CD8-positive, alpha-beta memory T cell (primary cell): ENCODE measurements around the gene UBA1. TPM values are rescaled to one million over a fixed set of nuclear protein-coding genes. Genes with fewer than 3 reads are reported as not detected.

Source experiments
- CTCF ChIA-PET: fragments of 350-600 bp; sonication (Branson Sonifier 250); formaldehyde crosslinking; loops from one replicate; lab custom pipeline; 2021; ENCODE audit warnings: antibody characterized with exemption; lab: Charles Lee
- POLR2A ChIA-PET: fragments of 350-600 bp; sonication (Branson Sonifier 250); formaldehyde crosslinking; loops from one replicate; lab custom pipeline; 2021; ENCODE audit warnings: antibody characterized with exemption; lab: Charles Lee
- DNase-seq, 5 donors: peaks; one replicate each; pipeline versions ENCODE4 v3.0.0 to v3.0.0-alpha.2; 2020 to 2022; ENCODE audit warnings: mixed read lengths in 1 of 5
- H3K27ac ChIP-seq: one replicate; pipeline ENCODE4 v1.7.0; 2013; ENCODE audit warnings: low read depth, mild to moderate bottlenecking, low read length, moderate library complexity
- H3K27me3 ChIP-seq: 2 replicates; pipeline ENCODE4 v1.7.0; 2013; ENCODE audit warnings: low read length, mild to moderate bottlenecking; ENCODE audit not compliant: insufficient read depth, poor library complexity, severe bottlenecking
- H3K36me3 ChIP-seq: 2 replicates; pipeline ENCODE4 v1.7.0; 2013; ENCODE audit warnings: mild to moderate bottlenecking, low read length, moderate library complexity; ENCODE audit not compliant: insufficient read depth
- H3K4me1 ChIP-seq: 2 replicates; pipeline ENCODE4 v1.7.0; 2013; ENCODE audit warnings: mild to moderate bottlenecking, low read length, moderate library complexity; ENCODE audit not compliant: insufficient read depth
- H3K4me3 ChIP-seq: 2 replicates; pipeline ENCODE4 v1.7.0; 2013; ENCODE audit warnings: mild to moderate bottlenecking, low read length
- H3K9me3 ChIP-seq: 2 replicates; pipeline ENCODE4 v1.7.0; 2013; ENCODE audit warnings: mild to moderate bottlenecking, low read length
- H3K27ac Mint-ChIP-seq, 8 donors: one replicate each; pipeline ENCODE4 v1.8.0; 2020 to 2021; ENCODE audit warnings: mixed read lengths in 8 of 8, mild to moderate bottlenecking in 6 of 8, inconsistent platforms in 3 of 8, moderate library complexity in 3 of 8
- H3K27me3 Mint-ChIP-seq, 2 donors: one replicate each; pipeline ENCODE4 v1.8.0; 2020 to 2021; ENCODE audit warnings: mixed read lengths in 2 of 2, mild to moderate bottlenecking in 1 of 2, moderate library complexity in 1 of 2
- H3K36me3 Mint-ChIP-seq, 3 donors: one replicate each; pipeline ENCODE4 v1.8.0; 2020 to 2021; ENCODE audit warnings: mixed read lengths in 3 of 3, inconsistent platforms in 1 of 3, mild to moderate bottlenecking in 1 of 3
- H3K4me1 Mint-ChIP-seq, 3 donors: one replicate each; pipeline ENCODE4 v1.8.0; 2020 to 2021; ENCODE audit warnings: mixed read lengths in 3 of 3, inconsistent platforms in 1 of 3, mild to moderate bottlenecking in 1 of 3
- H3K4me3 Mint-ChIP-seq, 7 donors: one replicate each; pipeline ENCODE4 v1.8.0; 2020 to 2021; ENCODE audit warnings: mixed read lengths in 7 of 7, mild to moderate bottlenecking in 6 of 7, moderate library complexity in 4 of 7, inconsistent platforms in 2 of 7
- H3K9me3 Mint-ChIP-seq, 5 donors: one replicate each; pipeline ENCODE4 v1.8.0; 2020 to 2022; ENCODE audit warnings: mixed read lengths in 5 of 5, mild to moderate bottlenecking in 3 of 5, moderate library complexity in 2 of 5, inconsistent platforms in 1 of 5
- polyA plus RNA-seq: library from polyadenylated mRNA; unstranded; fragments of 300-500 nt; fragmentation: Illumina TruSeq; gene quantifications from one replicate; pipeline ENCODE4 v1.2.3, GENCODE V29; 2021
- total RNA-seq, 2 experiments: library from RNA; stranded (reverse); gene quantifications; one replicate each; pipeline ENCODE4 v1.2.3, GENCODE V29; 2021

The UBA1 gene
- total and polyA plus RNA-seq, 3 experiments from 2014 or later: 178 to 234 (median 225) TPM

DNA sequence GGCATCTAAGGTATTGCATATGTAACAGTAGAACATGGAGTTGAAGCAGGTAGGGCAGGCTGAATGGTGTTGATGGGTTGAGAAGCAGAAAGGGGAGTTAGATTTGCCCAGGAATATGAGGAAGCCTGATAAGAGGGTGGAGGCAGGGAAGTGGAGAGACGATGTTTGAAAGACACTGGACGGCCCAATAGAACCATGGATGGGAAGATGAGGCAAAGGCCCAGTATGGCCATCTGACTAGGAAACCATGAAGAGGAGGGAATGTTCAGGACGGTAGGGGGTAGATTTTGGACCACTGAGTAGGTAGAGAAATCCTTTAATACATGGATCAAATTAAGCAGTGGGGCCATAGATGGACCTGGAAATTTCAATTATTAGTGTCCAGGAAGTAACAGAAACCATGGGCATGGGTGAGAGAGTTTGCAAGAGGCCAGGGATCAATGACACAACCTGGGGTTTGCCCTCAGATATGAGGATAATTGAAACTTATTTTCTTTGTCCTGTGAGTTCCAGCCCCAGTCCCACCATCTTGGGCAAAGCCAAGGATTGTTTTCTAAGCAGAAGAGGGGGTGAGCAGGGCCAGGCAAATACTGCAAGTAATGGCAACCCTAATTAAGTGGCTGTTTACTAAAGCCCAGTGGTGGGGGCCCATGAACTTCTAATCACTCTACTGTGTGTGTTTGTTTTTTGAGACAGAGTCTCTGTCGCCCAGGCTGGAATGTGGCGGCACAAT is 36.7 kb downstream of the UBA1 start:
- peak overlapping the region in 3 of 7 donors; percentile 29 to 91 (median 33) for H3K4me3 Mint-ChIP-seq
- CTCF ChIA-PET: interaction anchor here (0.6 kb wide), 1 partner anchor 53 kb away, joined by 3 read pairs; no protein-coding TSS in a partner anchor
- H3K27ac ChIP-seq: no peak overlapping the region
- H3K4me1 Mint-ChIP-seq: peaks cover 15 to 22% (median 21%) of the 10 kb centered on the region in 3 donors
- H3K4me3 ChIP-seq: no peak overlapping the region
- POLR2A ChIA-PET: no interaction called here
- H3K9me3 ChIP-seq: no peaks in the 10 kb centered on the region
- H3K27me3 ChIP-seq: no peaks in the 10 kb centered on the region
- peaks cover under 1% of the 10 kb centered on the region for H3K36me3 ChIP-seq
- H3K9me3 Mint-ChIP-seq: no peaks in the 10 kb centered on the region
- H3K4me1 ChIP-seq: peaks cover 14% of the 10 kb centered on the region
- H3K27ac Mint-ChIP-seq: peak overlapping the region in 5 of 8 donors; percentile 7 to 76 (median 23)
- H3K36me3 Mint-ChIP-seq: peaks cover 5 to 44% (median 12%) of the 10 kb centered on the region in 3 donors
- peaks cover 0 to 7% of the 10 kb centered on the region in 2 donors for H3K27me3 Mint-ChIP-seq
- no peak for DNase-seq

DNA sequence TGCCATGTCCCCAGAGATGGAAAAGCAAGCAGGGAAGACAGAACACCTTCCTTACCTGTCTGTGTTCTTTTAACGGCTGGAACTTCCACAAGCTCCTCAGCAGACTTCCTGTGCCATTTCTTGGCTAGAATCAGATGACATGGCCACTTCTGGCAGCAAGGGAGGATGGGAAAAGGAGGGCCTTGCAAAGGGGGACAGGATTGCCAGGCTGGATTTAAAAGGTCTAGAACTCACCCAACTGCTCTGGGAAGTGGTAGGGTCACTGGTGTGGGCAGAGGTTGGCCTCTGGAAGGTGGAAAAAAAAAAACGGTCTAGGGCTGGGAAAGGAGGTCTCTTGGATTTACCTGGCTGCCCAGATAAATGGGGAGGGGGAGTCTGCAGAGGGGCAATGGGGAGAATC is 37.5 kb downstream of the UBA1 start:
- ChIA-PET POLR2A (no interaction called here), CTCF (no interaction called here)
- H3K9me3 ChIP-seq: no peaks in the 10 kb centered on the region
- H3K4me3 ChIP-seq: no peak overlapping the region
- Mint-ChIP-seq H3K36me3 (peaks cover 4 to 41% (median 7%) of the 10 kb centered on the region in 3 donors), H3K27me3 (peaks cover 0 to 7% of the 10 kb centered on the region in 2 donors), H3K9me3 (no peaks in the 10 kb centered on the region), H3K27ac (peak overlapping the region in 5 of 8 donors; percentile 46 to 98 (median 60)), H3K4me3 (peak overlapping the region in 2 of 7 donors; percentile 2 to 67), H3K4me1 (peaks cover 23 to 30% (median 29%) of the 10 kb centered on the region in 3 donors)
- no peak for DNase-seq
- H3K4me1 ChIP-seq: peaks cover 22% of the 10 kb centered on the region
- no peaks in the 10 kb centered on the region for H3K27me3 ChIP-seq
- no peaks in the 10 kb centered on the region for H3K36me3 ChIP-seq
- H3K27ac ChIP-seq: no peak overlapping the region

DNA sequence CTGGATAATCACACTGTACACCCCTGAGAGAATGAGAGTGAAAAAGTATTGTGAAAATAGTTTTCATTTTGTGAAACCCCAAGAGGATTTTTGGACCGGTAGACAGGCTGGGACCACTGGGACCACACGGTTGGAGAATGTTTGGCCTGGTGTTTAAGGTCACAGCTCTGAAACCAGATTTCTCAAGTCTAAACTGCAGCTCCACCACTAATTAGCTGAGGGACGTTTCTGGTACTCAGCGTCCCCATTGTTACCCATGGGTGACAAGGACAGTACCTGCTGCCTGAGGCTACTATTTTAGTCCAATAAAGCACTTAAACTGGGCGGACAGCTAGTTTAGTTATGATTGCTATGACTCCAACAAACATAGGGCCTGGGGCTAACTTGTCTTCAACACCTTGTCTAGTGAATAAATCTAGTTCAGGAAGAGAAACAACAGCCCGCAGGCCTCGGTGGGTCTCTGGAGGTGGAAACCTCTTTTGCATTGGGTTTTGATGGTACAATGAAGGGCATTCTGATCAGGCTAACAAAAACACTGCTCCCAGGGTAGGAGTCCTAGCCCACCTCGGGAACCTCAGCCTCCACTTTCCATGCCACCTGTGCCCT is 38.7 kb downstream of the UBA1 start:
- Mint-ChIP-seq H3K27ac (peak overlapping the region; percentile 91 to 99 (median 98)), H3K27me3 (peaks cover 0 to 7% of the 10 kb centered on the region in 2 donors), H3K4me1 (peaks cover 35 to 41% (median 37%) of the 10 kb centered on the region in 3 donors), H3K36me3 (peaks cover 0 to 31% (median 1%) of the 10 kb centered on the region in 3 donors), H3K9me3 (no peaks in the 10 kb centered on the region), H3K4me3 (peak overlapping the region; percentile 92 to 99 (median 93))
- H3K4me1 ChIP-seq: peaks cover 25% of the 10 kb centered on the region
- H3K36me3 ChIP-seq: no peaks in the 10 kb centered on the region
- H3K27ac ChIP-seq: peak overlapping the region; percentile 96
- DNase-seq: no peak
- no peaks in the 10 kb centered on the region for H3K27me3 ChIP-seq
- H3K9me3 ChIP-seq: no peaks in the 10 kb centered on the region
- ChIA-PET POLR2A (interaction anchor here (0.5 to 2.4 kb wide), 6 partner anchors 14 to 152 kb away, joined by 3 to 65 read pairs (median 8); partner anchors contain the start of genes CDK16, NDUFB11 and RBM10), CTCF (interaction anchor here (0.9 kb wide), 1 partner anchor 152 kb away, joined by 3 read pairs; no protein-coding TSS in a partner anchor)
- peak overlapping the region; percentile 71 for H3K4me3 ChIP-seq

DNA sequence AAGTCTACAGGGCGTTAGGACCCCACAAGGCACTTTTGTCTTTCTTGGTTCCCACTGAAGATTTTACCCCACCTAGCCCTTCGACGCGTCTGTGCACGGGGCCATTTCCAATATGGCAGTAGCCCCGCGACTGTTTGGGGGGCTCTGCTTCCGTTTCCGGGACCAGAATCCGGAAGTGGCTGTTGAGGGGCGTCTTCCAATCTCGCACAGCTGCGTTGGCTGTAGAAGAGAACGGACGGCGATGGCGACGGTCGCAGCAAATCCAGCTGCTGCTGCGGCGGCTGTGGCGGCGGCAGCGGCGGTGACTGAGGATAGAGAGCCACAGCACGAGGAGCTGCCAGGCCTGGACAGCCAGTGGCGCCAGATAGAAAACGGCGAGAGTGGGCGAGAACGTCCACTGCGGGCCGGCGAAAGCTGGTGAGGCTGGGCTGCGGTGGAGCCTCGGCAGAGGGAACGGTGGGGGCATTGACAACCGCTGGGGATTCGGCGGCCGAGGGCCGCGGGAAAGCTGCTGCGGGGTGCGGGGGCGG is 39.2 kb downstream of the UBA1 start, which contains the start of gene USP11:
USP11 (plus strand) TSS at position 207 of the 530 bp plus-strand sequence; CDS start at position 242, 35 bp downstream.
- peak within 1 kb of the TSS; percentile 91 to 99 (median 98) for H3K27ac Mint-ChIP-seq
- peaks cover 0 to 7% of the 10 kb centered on the region in 2 donors for H3K27me3 Mint-ChIP-seq
- CTCF ChIA-PET: interaction anchor here (0.9 kb wide), 1 partner anchor 152 kb away, joined by 3 read pairs; no protein-coding TSS in a partner anchor

DNA sequence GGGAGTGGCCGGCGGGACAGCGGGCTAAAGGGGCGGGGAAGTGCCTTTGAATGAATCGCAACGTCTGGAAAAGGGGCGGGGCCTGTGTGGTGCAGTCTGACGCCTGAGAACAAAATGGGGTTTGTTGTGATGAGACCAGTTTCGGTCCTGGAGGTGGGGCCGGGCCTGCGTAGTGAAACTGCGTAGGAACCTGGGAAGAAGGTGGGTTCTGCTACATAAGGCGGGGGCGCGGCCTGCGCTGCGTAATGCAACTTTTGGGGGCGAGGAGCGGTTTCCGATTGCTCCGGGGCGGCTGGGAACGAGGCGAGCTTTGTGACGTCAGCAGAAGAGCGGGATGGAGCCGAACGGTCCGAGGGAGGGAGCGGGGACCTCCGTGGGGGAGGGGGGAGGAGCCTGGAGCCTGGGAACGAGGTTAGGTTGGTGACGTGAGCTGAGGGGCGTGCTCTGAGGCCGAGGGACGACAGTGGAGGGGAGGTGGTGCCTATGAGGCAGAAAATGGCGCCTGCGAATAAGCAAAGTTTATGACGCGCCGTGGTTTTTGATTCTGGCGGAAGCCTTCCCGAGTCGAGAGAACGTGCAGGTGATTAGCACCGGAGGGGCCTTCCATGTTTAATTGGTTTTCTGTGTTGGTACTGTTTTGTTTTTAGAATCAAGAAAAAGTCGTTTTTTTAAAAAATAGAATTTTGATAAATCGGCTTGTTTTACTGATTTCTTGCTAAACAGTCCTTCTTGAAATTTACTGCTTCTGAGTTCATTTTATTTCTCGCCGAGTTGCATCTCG is 39.9 kb downstream of the UBA1 start:
- peaks cover 0 to 23% (median 1%) of the 10 kb centered on the region in 3 donors for H3K36me3 Mint-ChIP-seq
- peak overlapping the region; percentile 92 to 99 (median 93) for H3K4me3 Mint-ChIP-seq
- H3K4me1 Mint-ChIP-seq: peaks cover 38 to 46% (median 40%) of the 10 kb centered on the region in 3 donors
- H3K27ac ChIP-seq: peak overlapping the region; percentile 96
- H3K4me3 ChIP-seq: peak overlapping the region; percentile 66
- H3K9me3 Mint-ChIP-seq: no peaks in the 10 kb centered on the region
- peaks cover 25% of the 10 kb centered on the region for H3K4me1 ChIP-seq
- peak; percentile 88 to 98 (median 96) for DNase-seq
- peaks cover 0 to 7% of the 10 kb centered on the region in 2 donors for H3K27me3 Mint-ChIP-seq
- POLR2A ChIA-PET: interaction anchor here (0.5 to 2.4 kb wide), 9 partner anchors 15 to 417 kb away, joined by 3 to 65 read pairs (median 6); partner anchors contain the start of genes CDK16, ELK1, NDUFB11 and RBM10
- peak overlapping the region; percentile 91 to 99 (median 98) for H3K27ac Mint-ChIP-seq
- CTCF ChIA-PET: interaction anchor here (0.6 to 0.9 kb wide), 2 partner anchors 151 to 280 kb away, joined by 3 read pairs; no protein-coding TSS in a partner anchor
- no peaks in the 10 kb centered on the region for H3K27me3 ChIP-seq
- no peaks in the 10 kb centered on the region for H3K36me3 ChIP-seq
- no peaks in the 10 kb centered on the region for H3K9me3 ChIP-seq

More for the DNA sequence above, 39.2 kb downstream of the UBA1 start, which contains the start of gene USP11:
- Mint-ChIP-seq H3K4me3 (peak within 1 kb of the TSS; percentile 92 to 99 (median 93)), H3K4me1 (peaks cover 38 to 46% (median 40%) of the 10 kb centered on the region in 3 donors), H3K9me3 (no peaks in the 10 kb centered on the region), H3K36me3 (peaks cover 0 to 28% (median 1%) of the 10 kb centered on the region in 3 donors)
- POLR2A ChIA-PET: interaction anchor here (0.8 to 2.4 kb wide), 8 partner anchors 14 to 417 kb away, joined by 3 to 65 read pairs (median 5); partner anchors contain the start of genes CDK16, ELK1, NDUFB11 and RBM10
- Histone ChIP-seq H3K9me3 (no peaks in the 10 kb centered on the region), H3K36me3 (no peaks in the 10 kb centered on the region), H3K27ac (peak within 1 kb of the TSS; percentile 96), H3K27me3 (no peaks in the 10 kb centered on the region), H3K4me1 (peaks cover 25% of the 10 kb centered on the region), H3K4me3 (peak within 1 kb of the TSS; percentile 71)
- DNase-seq: peak; percentile 37 to 85 (median 69)

DNA sequence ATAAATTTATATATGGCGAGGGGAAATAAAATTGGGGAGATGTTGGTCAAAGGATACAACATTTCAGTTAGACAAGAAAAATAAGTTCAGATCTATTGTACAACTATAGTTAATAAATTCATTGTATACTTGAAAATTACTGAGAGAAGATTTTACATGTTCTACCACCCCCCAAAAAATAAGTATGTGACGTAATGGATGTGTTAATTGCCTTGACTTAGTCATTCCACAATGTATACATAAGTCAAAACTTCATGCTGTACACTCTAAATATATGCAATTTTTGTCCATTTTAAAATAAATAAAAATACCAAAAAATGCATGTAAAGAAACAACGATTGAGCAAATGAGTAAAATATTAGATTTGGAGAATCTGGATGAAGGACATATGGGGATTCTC is 41.0 kb downstream of the UBA1 start:
- H3K4me1 ChIP-seq: peaks cover 25% of the 10 kb centered on the region
- H3K27ac ChIP-seq: no peak overlapping the region
- no peak for DNase-seq
- ChIA-PET CTCF (no interaction called here), POLR2A (no interaction called here)
- H3K27me3 Mint-ChIP-seq: peaks cover 0 to 5% of the 10 kb centered on the region in 2 donors
- H3K9me3 Mint-ChIP-seq: no peaks in the 10 kb centered on the region
- H3K27ac Mint-ChIP-seq: peak overlapping the region; percentile 22 to 99 (median 72)
- peak overlapping the region; percentile 66 for H3K4me3 ChIP-seq
- no peaks in the 10 kb centered on the region for H3K9me3 ChIP-seq
- peaks cover 38 to 50% (median 40%) of the 10 kb centered on the region in 3 donors for H3K4me1 Mint-ChIP-seq
- peak overlapping the region; percentile 58 to 99 (median 92) for H3K4me3 Mint-ChIP-seq
- H3K27me3 ChIP-seq: no peaks in the 10 kb centered on the region
- H3K36me3 Mint-ChIP-seq: peaks cover under 1 to 22% (median 3%) of the 10 kb centered on the region in 3 donors
- H3K36me3 ChIP-seq: no peaks in the 10 kb centered on the region

DNA sequence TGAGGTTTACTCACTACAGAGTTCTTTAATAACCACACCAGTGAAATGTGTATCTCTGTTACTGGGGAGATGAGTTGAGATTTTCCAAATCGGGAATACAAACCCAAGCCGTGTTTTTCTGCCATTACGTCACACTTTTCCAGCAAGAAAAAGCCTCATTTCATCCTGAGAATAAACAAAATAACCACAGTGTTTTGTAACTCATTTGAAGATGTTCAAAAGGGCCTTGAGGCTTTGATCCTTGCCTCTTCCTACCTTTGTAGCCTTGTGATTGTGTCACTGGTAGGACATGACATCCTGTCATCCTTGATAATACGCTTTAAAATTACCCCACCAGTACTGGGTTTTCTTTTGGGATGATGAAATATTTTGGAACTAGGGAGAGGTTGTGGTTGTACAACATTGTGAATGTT is 42.1 kb downstream of the UBA1 start:
- H3K36me3 ChIP-seq: no peaks in the 10 kb centered on the region
- H3K36me3 Mint-ChIP-seq: peaks cover 7 to 32% (median 10%) of the 10 kb centered on the region in 3 donors
- DNase-seq: no peak
- CTCF ChIA-PET: no interaction called here
- H3K27ac Mint-ChIP-seq: peak overlapping the region in 7 of 8 donors; percentile 1 to 69 (median 48)
- H3K4me1 Mint-ChIP-seq: peaks cover 38 to 51% (median 40%) of the 10 kb centered on the region in 3 donors
- peak overlapping the region in 6 of 7 donors; percentile 3 to 47 (median 16) for H3K4me3 Mint-ChIP-seq
- no peaks in the 10 kb centered on the region for H3K9me3 ChIP-seq
- H3K4me3 ChIP-seq: no peak overlapping the region
- no peaks in the 10 kb centered on the region for H3K27me3 ChIP-seq
- no peaks in the 10 kb centered on the region for H3K9me3 Mint-ChIP-seq
- H3K27me3 Mint-ChIP-seq: peaks cover 0 to 9% of the 10 kb centered on the region in 2 donors
- POLR2A ChIA-PET: no interaction called here
- H3K4me1 ChIP-seq: peaks cover 25% of the 10 kb centered on the region
- H3K27ac ChIP-seq: no peak overlapping the region
